K562 (cell line): Measurements from ENCODE around the gene RIT1. TPM values are rescaled to one million over a fixed set of nuclear protein-coding genes. Genes with fewer than 3 reads are reported as not detected.

ENCODE experiments used
- ATF7 ChIP-seq: fragments of 450-650 bp; IDR thresholded peaks from 2 replicates; pipeline ENCODE4 v1.7.1; 2014; ENCODE audit warnings: mild to moderate bottlenecking, moderate library complexity
- CLOCK ChIP-seq: fragments of 250-450 bp; sonication (Bioruptor Pico); IDR thresholded peaks from 2 replicates; pipeline ENCODE4 v1.4.0; 2020; ENCODE audit warnings: mild to moderate bottlenecking, moderate library complexity, borderline replicate concordance
- CTBP1 ChIP-seq: fragments of 450-650 bp; IDR thresholded peaks from 2 replicates; pipeline ENCODE4 v1.6.1; 2016; ENCODE audit warnings: borderline replicate concordance
- DACH1 ChIP-seq: fragments of 450-650 bp; IDR thresholded peaks from 2 replicates; pipeline ENCODE4 v1.6.1; 2018; ENCODE audit not compliant: partially characterized antibody
- FOXA1 ChIP-seq: fragments of 450-650 bp; IDR thresholded peaks from 2 replicates; pipeline ENCODE4 v1.6.1; 2016; ENCODE audit warnings: mild to moderate bottlenecking, borderline replicate concordance
- FOXJ3 ChIP-seq: sonication (generic); formaldehyde crosslinking; IDR thresholded peaks from 2 replicates; pipeline ENCODE4 v1.4.0; 2020; ENCODE audit warnings: mild to moderate bottlenecking, missing genetic modification reagents
- FOXP1 ChIP-seq: sonication (generic); formaldehyde crosslinking; IDR thresholded peaks from 2 replicates; pipeline ENCODE4 v1.8.0; 2022; ENCODE audit warnings: mild to moderate bottlenecking, missing genetic modification reagents
- MBD2 ChIP-seq: sonication (generic); IDR thresholded peaks from 2 replicates; pipeline ENCODE4 v1.6.1; 2016; ENCODE audit warnings: low read depth, borderline replicate concordance
- RFX5 ChIP-seq: IDR thresholded peaks from 2 replicates; pipeline ENCODE4 v1.6.1; 2011; ENCODE audit warnings: low read depth, mild to moderate bottlenecking, improper control_type of control experiment, low read length
- TBL1XR1 ChIP-seq, 2 experiments: IDR thresholded peaks; 2 replicates each; pipeline ENCODE4 v1.6.1; 2012; ENCODE audit warnings: improper control_type of control experiment in 2 of 2, low read length in 2 of 2, mild to moderate bottlenecking in 1 of 2
- ZNF232 ChIP-seq: sonication (generic); formaldehyde crosslinking; IDR thresholded peaks from 2 replicates; pipeline ENCODE4 v1.8.0; 2022; ENCODE audit warnings: mild to moderate bottlenecking, missing genetic modification reagents
- ZNF318 ChIP-seq, 2 experiments: fragments of 450-650 bp; IDR thresholded peaks; 2 replicates each; pipeline ENCODE4 v1.6.1; 2016; ENCODE audit warnings: mild to moderate bottlenecking in 2 of 2, borderline replicate concordance in 1 of 2, low read depth in 1 of 2, moderate library complexity in 1 of 2
- ZNF408 ChIP-seq: fragments of 250-450 bp; sonication (Bioruptor Pico); IDR thresholded peaks from 2 replicates; pipeline ENCODE4 v1.4.0; 2020; ENCODE audit warnings: low read depth, mild to moderate bottlenecking, moderate library complexity
- ZNF75A ChIP-seq: fragments of 450-650 bp; formaldehyde crosslinking; IDR thresholded peaks from 2 replicates; pipeline ENCODE4 v1.4.0; 2020; ENCODE audit warnings: mild to moderate bottlenecking
- polyA plus RNA-seq, 8 experiments: library from polyadenylated mRNA; depleted of rRNA in 4 of 8; stranded (reverse) in 5 of 8; unstranded in 3 of 8; fragments of >200 nt; fragmentation: Nextera tagmentation in 2 of 8; fragmentation: Illumina TruSeq in 1 of 8; extraction: Ambion mirVana in 2 of 8; extraction: Trizol in 1 of 8; gene quantifications; 2 replicates each; pipeline versions ENCODE4 v1.2.1 to v1.2.3, GENCODE V29; 2011 to 2014; ENCODE audit warnings: inconsistent platforms in 1 of 8, missing spikeins in 1 of 8
- total RNA-seq, 7 experiments: library from RNA; depleted of rRNA in 6 of 7; stranded (reverse); fragments of >200 nt in 6 of 7; fragmentation: Illumina TruSeq in 2 of 7; extraction: Trizol in 2 of 7; gene quantifications; 2 replicates each; pipeline versions ENCODE4 v1.2.1 to v1.2.3, GENCODE V29; 2011 to 2021; ENCODE audit warnings: low replicate concordance in 1 of 7
- TF ChIP-seq, protein P1 (sequence below): sonication (generic); formaldehyde crosslinking; IDR thresholded peaks from 2 replicates; pipeline ENCODE4 v1.9.0; 2022; ENCODE audit warnings: mild to moderate bottlenecking, missing genetic modification reagents

Gene RIT1
- total and polyA plus RNA-seq, 9 of the 15 experiments (the other 6 are each of a cell fraction or from before 2014, with no cell fraction given), result 13.5 to 57.6 (median 22.9) TPM

- TF ChIP-seq ZNF318 (IDR thresholded peaks at IDR 0.05; ENCODE audit: borderline replicate concordance in 1 of 2, low read depth in 1 of 2) (no peak), ZNF75A (CRISPR knock-in tag) (no peak), MBD2 (peak; percentile 88), DACH1 (no peak), RFX5 (no peak), CLOCK (CRISPR knock-in tag) (no peak), CTBP1 (no peak; the same call in 1 of the 2 replicates), FOXJ3 (CRISPR knock-in tag) (no peak), ZNF408 (no peak), FOXP1 (CRISPR knock-in tag) (peak; percentile 76; the same call in 1 of the 2 replicates), FOXA1 (no peak), ATF7 (peak; percentile 87), TBL1XR1 (IDR thresholded peaks at IDR 0.05; ENCODE audit: low read length in 2 of 2) (peak in 1 of 2 experiments; percentile 14; a peak in 2 of 4 replicates), ZNF232 (CRISPR knock-in tag) (no peak)
- TF ChIP-seq, protein P1, sequence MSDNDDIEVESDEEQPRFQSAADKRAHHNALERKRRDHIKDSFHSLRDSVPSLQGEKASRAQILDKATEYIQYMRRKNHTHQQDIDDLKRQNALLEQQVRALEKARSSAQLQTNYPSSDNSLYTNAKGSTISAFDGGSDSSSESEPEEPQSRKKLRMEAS (CRISPR knock-in tag), result peak; percentile 76
These were observed 23.2 kb upstream of the RIT1 start, which contains the start of gene KHDC4 (continued) for GRCh38 chr1:155934097-155934935.
